ENCODE results near the gene PIP4K2A.
"Not testable (repeated sequence)": the region's sequence is repeated elsewhere in the genome, so short reads cannot be mapped to it uniquely, and the experiment has no call there.

Gene PIP4K2A

GRCh38 chr10:22719406-22720042 is 5.1 kb upstream of the PIP4K2A start:
- DNase-seq (ENCODE audit: low spot score): no peak

GRCh38 chr10:22718659-22719058 is 4.3 kb upstream of the PIP4K2A start:
- not testable (repeated sequence) for DNase-seq (ENCODE audit: low spot score)

- DNase-seq (ENCODE audit: low spot score): no peak
These were observed 3.4 kb upstream of the PIP4K2A start for GRCh38 chr10:22717728-22718127.

- no peak for DNase-seq (ENCODE audit: low spot score)
These were observed 2.6 kb upstream of the PIP4K2A start for GRCh38 chr10:22716943-22717342.

GRCh38 chr10:22715290-22715625 is 880 bp upstream of the PIP4K2A start:
- no peak for DNase-seq (ENCODE audit: low spot score)

GRCh38 chr10:22713853-22714478 is 412 bp downstream of the PIP4K2A start:
- DNase-seq (ENCODE audit: low spot score): peak; percentile 23

- DNase-seq (ENCODE audit: low spot score): peak; percentile 52
These were observed 1.2 kb downstream of the PIP4K2A start for GRCh38 chr10:22712956-22713852.

GRCh38 chr10:22712211-22712955 is 2.0 kb downstream of the PIP4K2A start:
- peak; percentile 70 for DNase-seq (ENCODE audit: low spot score)

- peak; percentile 63 for DNase-seq (ENCODE audit: low spot score)
These were observed 3.0 kb downstream of the PIP4K2A start for GRCh38 chr10:22711373-22711772.

- peak; percentile 22 for DNase-seq (ENCODE audit: low spot score)
These were observed 4.1 kb downstream of the PIP4K2A start for GRCh38 chr10:22710139-22710745.

- no peak for DNase-seq (ENCODE audit: low spot score)
These were observed 5.6 kb downstream of the PIP4K2A start for GRCh38 chr10:22708772-22709171.

GRCh38 chr10:22705527-22705926 is 8.9 kb downstream of the PIP4K2A start:
- no peak for DNase-seq (ENCODE audit: low spot score)

- peak; percentile 10 for DNase-seq (ENCODE audit: low spot score)
These were observed 9.4 kb downstream of the PIP4K2A start for GRCh38 chr10:22704942-22705341.

GRCh38 chr10:22704471-22704911 is 9.9 kb downstream of the PIP4K2A start:
- peak; percentile 29 for DNase-seq (ENCODE audit: low spot score)

GRCh38 chr10:22702348-22702747 is 12.0 kb downstream of the PIP4K2A start:
- peak; percentile 91 for DNase-seq (ENCODE audit: low spot score)

GRCh38 chr10:22701132-22701826 is 13.1 kb downstream of the PIP4K2A start:
- peak; percentile 17 for DNase-seq (ENCODE audit: low spot score)

GRCh38 chr10:22700489-22700888 is 13.9 kb downstream of the PIP4K2A start:
- no peak for DNase-seq (ENCODE audit: low spot score)

GRCh38 chr10:22699976-22700375 is 14.4 kb downstream of the PIP4K2A start:
- DNase-seq (ENCODE audit: low spot score): no peak

- DNase-seq (ENCODE audit: low spot score): no peak
These were observed 15.4 kb downstream of the PIP4K2A start for GRCh38 chr10:22698941-22699440.

- DNase-seq (ENCODE audit: low spot score): no peak
These were observed 16.6 kb downstream of the PIP4K2A start for GRCh38 chr10:22697800-22698199.

GRCh38 chr10:22697101-22697500 is 17.3 kb downstream of the PIP4K2A start:
- DNase-seq (ENCODE audit: low spot score): no peak
